Measurements from ENCODE around the gene CLEC2A. TPM values are rescaled to one million over a fixed set of nuclear protein-coding genes. Genes with fewer than 3 reads are reported as not detected.
"Not testable (repeated sequence)": the region's sequence is repeated elsewhere in the genome, so short reads cannot be mapped to it uniquely, and the experiment has no call there.

The CLEC2A gene, protein sequence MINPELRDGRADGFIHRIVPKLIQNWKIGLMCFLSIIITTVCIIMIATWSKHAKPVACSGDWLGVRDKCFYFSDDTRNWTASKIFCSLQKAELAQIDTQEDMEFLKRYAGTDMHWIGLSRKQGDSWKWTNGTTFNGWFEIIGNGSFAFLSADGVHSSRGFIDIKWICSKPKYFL
- total RNA-seq = not detected
- total RNA-seq (2013) = not detected
- 0 to 0.05 (median 0) reads per million in 29 experiments for total RNA-seq

GRCh38 chr12:9932270-9932669 is at the start of gene CLEC2A:
TSS of gene CLEC2A (minus strand) at chr12:9932370. CDS start at chr12:9932329, 41 bp downstream.
- WGBS (ENCODE audit: insufficient coverage) = 91% methylated on average over 4 of the region's 6 CpGs
- no peaks in the 10 kb centered on the region for H3K36me3 ChIP-seq (ENCODE audit: control insufficient read depth in 2 of 2, extremely low read depth in 1 of 2, insufficient read depth in 1 of 2, low read length in 1 of 2)
- H3K9me3 Mint-ChIP-seq = no peaks in the 10 kb centered on the region
- CTCF ChIA-PET = interaction anchor here (0.5 to 1.4 kb wide), 3 partner anchors 118 to 385 kb away, joined by 3 to 6 read pairs (median 3); no protein-coding TSS in a partner anchor
- no peak within 1 kb of the TSS for H3K27ac Mint-ChIP-seq
- H3K4me1 ChIP-seq (ENCODE audit: control insufficient read depth in 1 of 2, extremely low read depth in 1 of 2, insufficient read depth in 2 of 2, low read length in 2 of 2) = no peaks in the 10 kb centered on the region
- DNase-seq (no peak), ATAC-seq (replicated peaks in 1 of 4) (no peak)
- no peak within 1 kb of the TSS for H3K4me3 Mint-ChIP-seq
- H3K27ac ChIP-seq (ENCODE audit: low read length) = no peak within 1 kb of the TSS
- POLR2A ChIA-PET = interaction anchor here in 1 of 2 donors (0.9 kb wide), 1 partner anchor 10 kb away, joined by 3 read pairs; no protein-coding TSS in a partner anchor
- H3K9me3 ChIP-seq = no peaks in the 10 kb centered on the region
- H3K27me3 ChIP-seq (replicated peaks in 1 of 2; ENCODE audit: control insufficient read depth in 2 of 2, extremely low read depth in 1 of 2, insufficient read depth in 2 of 2, low read length in 1 of 2) = no peaks in the 10 kb centered on the region
- no peak within 1 kb of the TSS for H3K4me3 ChIP-seq (ENCODE audit: control insufficient read depth in 1 of 2, extremely low read depth in 1 of 2, low read length in 1 of 2)
- H3K4me1 Mint-ChIP-seq = no peaks in the 10 kb centered on the region
- H3K36me3 Mint-ChIP-seq = no peaks in the 10 kb centered on the region
- H3K27me3 Mint-ChIP-seq = peaks cover 7 to 9% of the 10 kb centered on the region in 2 donors

DNA sequence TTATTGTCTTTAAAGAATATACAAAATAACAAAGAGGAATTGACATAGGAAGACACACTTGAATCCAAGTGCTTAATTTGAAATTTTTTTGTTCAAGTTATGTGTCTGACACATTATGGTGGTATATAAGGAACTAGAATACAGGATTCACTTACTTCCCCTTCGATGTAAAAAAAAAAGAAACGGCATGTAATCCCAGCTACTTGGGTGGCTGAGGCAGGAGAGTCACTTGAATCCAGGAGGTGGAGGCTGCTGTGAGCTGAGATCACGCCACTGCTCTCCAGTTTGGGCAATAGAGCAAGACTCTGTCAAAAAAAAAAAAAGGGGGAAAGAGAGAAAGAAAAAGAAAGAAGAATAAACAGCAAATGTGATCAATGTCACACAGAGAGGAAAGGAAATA is 48.0 kb upstream of the CLEC2A start:
- DNase-seq (no peak), ATAC-seq (replicated peaks in 1 of 4) (no peak)
- Mint-ChIP-seq H3K4me3 (no peak overlapping the region), H3K27ac (no peak overlapping the region), H3K9me3 (peaks cover 3 to 10% (median 7%) of the 10 kb centered on the region in 3 donors), H3K36me3 (no peaks in the 10 kb centered on the region), H3K27me3 (peaks cover 9 to 15% of the 10 kb centered on the region in 2 donors), H3K4me1 (no peaks in the 10 kb centered on the region)
- no peaks in the 10 kb centered on the region for H3K36me3 ChIP-seq (ENCODE audit: control insufficient read depth in 2 of 2, extremely low read depth in 1 of 2, insufficient read depth in 1 of 2, low read length in 1 of 2)
- H3K4me3 ChIP-seq (ENCODE audit: control insufficient read depth in 1 of 2, extremely low read depth in 1 of 2, low read length in 1 of 2) = no peak overlapping the region
- no peaks in the 10 kb centered on the region for H3K9me3 ChIP-seq
- 93% methylated on average over 3 of the region's 3 CpGs for WGBS (ENCODE audit: insufficient coverage)
- ChIA-PET CTCF (interaction anchor here in 1 of 2 donors (0.7 kb wide), 1 partner anchor 1020 kb away, joined by 4 read pairs; no protein-coding TSS in a partner anchor), POLR2A (interaction anchor here in 1 of 2 donors (0.5 kb wide), 1 partner anchor 26 kb away, joined by 3 read pairs; no protein-coding TSS in a partner anchor)
- H3K4me1 ChIP-seq (ENCODE audit: control insufficient read depth in 1 of 2, extremely low read depth in 1 of 2, insufficient read depth in 2 of 2, low read length in 2 of 2) = no peaks in the 10 kb centered on the region
- no peak overlapping the region for H3K27ac ChIP-seq (ENCODE audit: low read length)
- no peaks in the 10 kb centered on the region for H3K27me3 ChIP-seq (replicated peaks in 1 of 2; ENCODE audit: control insufficient read depth in 2 of 2, extremely low read depth in 1 of 2, insufficient read depth in 2 of 2, low read length in 1 of 2)

- ChIA-PET POLR2A (no interaction called here), CTCF (no interaction called here)
- no peak for DNase-seq
- Mint-ChIP-seq H3K4me3 (no peak overlapping the region), H3K27ac (no peak overlapping the region), H3K4me1 (no peaks in the 10 kb centered on the region), H3K9me3 (peaks cover 6 to 12% (median 7%) of the 10 kb centered on the region in 3 donors), H3K27me3 (peaks cover 14 to 18% of the 10 kb centered on the region in 2 donors), H3K36me3 (peaks cover 3% of the 10 kb centered on the region)
- no peak overlapping the region for H3K27ac ChIP-seq (ENCODE audit: low read length)
- H3K4me1 ChIP-seq (ENCODE audit: control insufficient read depth in 1 of 2, extremely low read depth in 1 of 2, insufficient read depth in 2 of 2, low read length in 2 of 2) = no peaks in the 10 kb centered on the region
- H3K36me3 ChIP-seq (ENCODE audit: control insufficient read depth in 2 of 2, extremely low read depth in 1 of 2, insufficient read depth in 1 of 2, low read length in 1 of 2) = no peaks in the 10 kb centered on the region
- no peak overlapping the region for H3K4me3 ChIP-seq (ENCODE audit: control insufficient read depth in 1 of 2, extremely low read depth in 1 of 2, low read length in 1 of 2)
- H3K9me3 ChIP-seq = no peaks in the 10 kb centered on the region
- no peak for ATAC-seq (replicated peaks in 1 of 4)
- H3K27me3 ChIP-seq (replicated peaks in 1 of 2; ENCODE audit: control insufficient read depth in 2 of 2, extremely low read depth in 1 of 2, insufficient read depth in 2 of 2, low read length in 1 of 2) = no peaks in the 10 kb centered on the region
Measured at GRCh38 chr12:9977916-9978315, 45.7 kb upstream of the CLEC2A start.

- H3K4me3 ChIP-seq (ENCODE audit: control insufficient read depth in 1 of 2, extremely low read depth in 1 of 2, low read length in 1 of 2); H3K27ac ChIP-seq (ENCODE audit: low read length); ATAC-seq (replicated peaks in 1 of 4); H3K27me3 ChIP-seq (replicated peaks in 1 of 2; ENCODE audit: control insufficient read depth in 2 of 2, extremely low read depth in 1 of 2, insufficient read depth in 2 of 2, low read length in 1 of 2); H3K4me1 ChIP-seq (ENCODE audit: control insufficient read depth in 1 of 2, extremely low read depth in 1 of 2, insufficient read depth in 2 of 2, low read length in 2 of 2); H3K4me1 Mint-ChIP-seq; H3K4me3 Mint-ChIP-seq; H3K9me3 ChIP-seq; CTCF ChIA-PET; H3K36me3 Mint-ChIP-seq; DNase-seq; H3K36me3 ChIP-seq (ENCODE audit: control insufficient read depth in 2 of 2, extremely low read depth in 1 of 2, insufficient read depth in 1 of 2, low read length in 1 of 2); POLR2A ChIA-PET; H3K27ac Mint-ChIP-seq: not testable (repeated sequence)
- Mint-ChIP-seq H3K27me3 (peaks cover 14 to 18% of the 10 kb centered on the region in 2 donors), H3K9me3 (peaks cover 6 to 12% (median 7%) of the 10 kb centered on the region in 3 donors)
- WGBS (ENCODE audit: insufficient coverage) = no CpG with 5 or more reads among the region's 5 CpGs
Measured at GRCh38 chr12:9976626-9977025, 44.5 kb upstream of the CLEC2A start.

DNA sequence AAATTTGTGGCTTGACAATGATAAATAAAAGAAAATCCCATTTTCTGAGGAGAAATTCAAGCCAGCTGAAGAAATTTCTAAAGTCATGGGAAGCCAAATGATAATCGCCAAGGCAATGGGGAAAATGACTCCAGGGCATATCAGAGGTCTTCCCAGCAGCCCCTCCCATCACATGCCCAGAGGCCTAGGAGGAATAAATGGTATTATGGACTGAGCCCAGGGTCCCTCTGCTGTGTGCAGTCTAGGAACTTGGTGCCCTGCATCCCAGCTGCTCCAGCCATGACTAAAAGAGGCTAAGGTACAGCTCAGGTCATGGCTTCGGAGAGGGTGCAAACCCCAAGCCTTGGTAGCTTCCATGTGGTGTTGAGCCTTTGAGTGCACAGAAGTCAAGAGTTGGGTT is 43.4 kb upstream of the CLEC2A start:
- peaks cover 14 to 18% of the 10 kb centered on the region in 2 donors for H3K27me3 Mint-ChIP-seq
- no peak overlapping the region for H3K27ac Mint-ChIP-seq
- H3K9me3 ChIP-seq = no peaks in the 10 kb centered on the region
- no peak overlapping the region for H3K27ac ChIP-seq (ENCODE audit: low read length)
- H3K4me3 ChIP-seq (ENCODE audit: control insufficient read depth in 1 of 2, extremely low read depth in 1 of 2, low read length in 1 of 2) = no peak overlapping the region
- DNase-seq (no peak), ATAC-seq (replicated peaks in 1 of 4) (no peak)
- 100% methylated on average over 1 of the region's 2 CpGs for WGBS (ENCODE audit: insufficient coverage)
- no peak overlapping the region for H3K4me3 Mint-ChIP-seq
- H3K27me3 ChIP-seq (replicated peaks in 1 of 2; ENCODE audit: control insufficient read depth in 2 of 2, extremely low read depth in 1 of 2, insufficient read depth in 2 of 2, low read length in 1 of 2) = no peaks in the 10 kb centered on the region
- H3K4me1 Mint-ChIP-seq = no peaks in the 10 kb centered on the region
- no peaks in the 10 kb centered on the region for H3K36me3 ChIP-seq (ENCODE audit: control insufficient read depth in 2 of 2, extremely low read depth in 1 of 2, insufficient read depth in 1 of 2, low read length in 1 of 2)
- ChIA-PET CTCF (no interaction called here), POLR2A (no interaction called here)
- peaks cover 6 to 12% (median 7%) of the 10 kb centered on the region in 3 donors for H3K9me3 Mint-ChIP-seq
- H3K4me1 ChIP-seq (ENCODE audit: control insufficient read depth in 1 of 2, extremely low read depth in 1 of 2, insufficient read depth in 2 of 2, low read length in 2 of 2) = no peaks in the 10 kb centered on the region
- peaks cover 3% of the 10 kb centered on the region for H3K36me3 Mint-ChIP-seq

DNA sequence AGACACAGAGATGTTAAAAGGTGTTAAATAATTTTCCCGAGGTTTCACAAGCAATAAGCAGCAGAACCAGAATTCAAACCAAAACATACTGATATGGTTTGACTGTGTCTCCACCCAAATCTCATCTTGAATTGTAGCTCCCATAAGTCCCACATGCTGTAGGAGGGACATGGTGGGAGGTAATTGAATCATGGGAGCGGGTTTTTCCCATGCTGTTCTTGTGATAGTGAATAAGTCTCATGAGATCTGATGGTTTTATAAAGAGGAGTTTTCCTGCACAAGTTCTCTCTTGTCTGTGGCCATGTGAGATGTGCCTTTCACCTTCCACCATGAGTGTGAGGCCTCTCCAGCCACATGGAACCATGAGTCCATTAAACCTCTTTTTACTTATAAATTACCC is 42.6 kb upstream of the CLEC2A start:
- POLR2A ChIA-PET, H3K27ac Mint-ChIP-seq, DNase-seq: not testable (repeated sequence)

More for the DNA sequence above, 42.6 kb upstream of the CLEC2A start:
- Mint-ChIP-seq H3K9me3 (peaks cover 6 to 12% (median 7%) of the 10 kb centered on the region in 3 donors), H3K27me3 (peaks cover 9 to 17% of the 10 kb centered on the region in 2 donors)
- H3K27ac ChIP-seq (ENCODE audit: low read length); H3K9me3 ChIP-seq; H3K36me3 Mint-ChIP-seq; ATAC-seq (replicated peaks in 1 of 4); H3K4me1 ChIP-seq (ENCODE audit: control insufficient read depth in 1 of 2, extremely low read depth in 1 of 2, insufficient read depth in 2 of 2, low read length in 2 of 2); H3K36me3 ChIP-seq (ENCODE audit: control insufficient read depth in 2 of 2, extremely low read depth in 1 of 2, insufficient read depth in 1 of 2, low read length in 1 of 2); H3K4me3 ChIP-seq (ENCODE audit: control insufficient read depth in 1 of 2, extremely low read depth in 1 of 2, low read length in 1 of 2); H3K4me1 Mint-ChIP-seq; H3K4me3 Mint-ChIP-seq; CTCF ChIA-PET; H3K27me3 ChIP-seq (replicated peaks in 1 of 2; ENCODE audit: control insufficient read depth in 2 of 2, extremely low read depth in 1 of 2, insufficient read depth in 2 of 2, low read length in 1 of 2): not testable (repeated sequence)
- 100% methylated on average over 1 of the region's 2 CpGs for WGBS (ENCODE audit: insufficient coverage)
